HG03558 (cell line): ENCODE data around the gene PSMG3.

Experiments
- ATAC-seq: cut with Tn5 transposase; IDR thresholded peaks from one replicate; pipeline ENCODE4 v1.9.1; 2021; ENCODE audit warnings: moderate number of reproducible peaks; ENCODE audit not compliant: unreplicated experiment; ENCODE audit errors: extremely low read depth

Gene PSMG3

DNA sequence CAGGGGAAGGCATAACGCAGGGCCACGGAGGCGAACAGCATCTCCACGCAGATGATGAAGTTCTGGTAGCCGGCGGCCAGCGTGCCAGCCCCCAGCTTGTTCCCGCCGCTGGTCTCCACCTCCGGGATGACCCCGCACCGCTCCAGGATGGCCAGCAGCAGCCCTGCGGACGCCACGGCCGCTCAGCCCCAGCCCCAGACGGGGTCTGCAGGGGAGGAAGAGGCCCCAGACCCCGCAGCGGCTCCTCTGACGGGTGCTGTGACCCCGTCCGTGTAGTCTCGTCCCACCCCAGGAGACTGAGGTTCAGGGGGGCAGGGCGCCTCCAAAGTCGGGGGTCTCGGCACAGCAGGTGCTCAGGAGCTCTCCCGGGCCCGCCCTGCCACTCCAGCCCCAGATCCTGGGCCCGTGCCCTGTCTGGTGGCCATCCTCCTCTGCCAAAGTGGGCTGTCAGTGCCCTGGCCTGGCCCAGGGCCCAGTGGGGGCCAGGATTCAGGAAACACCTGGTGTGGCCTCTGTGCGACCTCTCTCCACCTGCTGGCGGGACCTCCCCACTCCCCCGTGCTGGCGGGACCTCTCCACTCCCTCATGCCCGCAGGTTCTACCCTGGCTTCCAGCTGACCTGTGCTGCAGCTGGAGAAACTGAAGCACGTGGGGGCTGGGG lies 21.9 kb downstream of the PSMG3 start:
- ATAC-seq = no peak

DNA sequence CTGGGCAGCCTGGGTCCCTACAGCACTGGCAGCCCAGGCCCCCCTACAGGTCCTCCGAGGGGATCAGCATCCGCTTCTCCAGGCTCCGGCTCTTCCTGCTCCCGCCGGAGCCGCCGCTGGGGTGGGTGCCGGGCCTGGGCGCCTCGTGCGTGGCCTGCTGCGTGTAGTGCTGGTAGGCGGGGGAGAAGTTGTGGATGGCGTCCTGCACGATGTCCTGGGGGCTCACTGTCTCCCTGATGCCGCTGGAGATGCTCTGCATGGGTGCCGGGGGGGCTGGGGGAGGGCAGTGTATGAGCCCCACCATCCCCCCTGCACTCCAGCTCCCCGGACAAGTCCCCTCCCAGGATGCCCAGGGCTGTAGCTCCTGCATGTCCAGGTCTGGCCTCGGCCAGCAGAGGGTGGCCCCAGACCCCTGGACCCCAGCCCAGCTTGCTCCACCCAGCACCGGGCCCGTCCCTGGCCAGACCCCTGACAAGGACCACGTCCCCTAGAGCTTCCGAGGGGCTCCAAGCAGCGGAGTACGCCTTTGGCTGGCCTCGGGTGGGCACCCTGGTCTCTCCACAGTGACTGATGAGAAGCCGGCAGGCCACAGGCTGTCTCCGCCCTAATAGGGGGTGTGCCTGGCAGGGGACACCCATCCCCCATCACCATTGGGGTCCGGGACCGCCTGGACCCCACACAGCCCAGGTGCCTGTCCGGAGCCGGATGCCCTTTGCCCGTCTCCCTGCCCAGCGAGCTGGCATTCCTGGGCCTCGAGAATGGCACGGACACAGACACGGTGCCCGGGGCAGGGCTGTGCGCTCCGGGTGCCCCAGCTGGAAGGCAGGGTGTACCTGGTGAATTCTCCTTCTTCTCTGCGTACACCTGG lies 22.7 kb downstream of the PSMG3 start:
- ATAC-seq = no peak

DNA sequence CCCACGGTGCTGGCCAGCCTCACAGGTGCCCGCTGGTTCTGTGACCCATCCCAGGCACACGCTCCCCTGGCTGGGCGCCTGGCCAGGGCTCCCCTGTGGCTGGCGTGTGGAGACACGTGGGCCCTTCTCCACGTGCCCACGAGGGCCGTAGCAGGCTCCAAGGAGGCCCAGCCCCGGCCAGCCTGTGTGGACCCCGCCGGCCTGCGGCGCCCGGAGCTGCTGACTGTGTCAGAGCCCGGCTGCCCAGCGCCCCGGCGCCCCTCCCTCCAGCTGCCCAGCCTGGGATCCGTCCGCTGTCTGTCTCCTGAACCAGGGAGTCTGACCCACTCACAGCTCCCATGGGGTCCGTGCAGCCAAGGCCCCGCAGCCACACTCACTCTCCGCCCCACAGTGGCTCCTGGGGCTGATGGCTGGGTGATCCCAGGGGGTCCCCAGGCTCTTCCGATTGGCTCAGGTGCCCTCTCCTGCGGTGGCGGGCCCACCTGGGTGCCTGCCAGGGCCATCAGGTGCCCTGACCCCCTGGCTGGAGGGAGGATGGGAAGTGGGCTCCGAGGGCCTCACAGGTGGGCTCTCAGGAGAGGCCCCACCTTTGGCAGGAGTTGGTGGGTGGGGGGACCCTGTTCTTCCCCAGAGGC lies 23.4 kb downstream of the PSMG3 start:
- ATAC-seq = no peak

DNA sequence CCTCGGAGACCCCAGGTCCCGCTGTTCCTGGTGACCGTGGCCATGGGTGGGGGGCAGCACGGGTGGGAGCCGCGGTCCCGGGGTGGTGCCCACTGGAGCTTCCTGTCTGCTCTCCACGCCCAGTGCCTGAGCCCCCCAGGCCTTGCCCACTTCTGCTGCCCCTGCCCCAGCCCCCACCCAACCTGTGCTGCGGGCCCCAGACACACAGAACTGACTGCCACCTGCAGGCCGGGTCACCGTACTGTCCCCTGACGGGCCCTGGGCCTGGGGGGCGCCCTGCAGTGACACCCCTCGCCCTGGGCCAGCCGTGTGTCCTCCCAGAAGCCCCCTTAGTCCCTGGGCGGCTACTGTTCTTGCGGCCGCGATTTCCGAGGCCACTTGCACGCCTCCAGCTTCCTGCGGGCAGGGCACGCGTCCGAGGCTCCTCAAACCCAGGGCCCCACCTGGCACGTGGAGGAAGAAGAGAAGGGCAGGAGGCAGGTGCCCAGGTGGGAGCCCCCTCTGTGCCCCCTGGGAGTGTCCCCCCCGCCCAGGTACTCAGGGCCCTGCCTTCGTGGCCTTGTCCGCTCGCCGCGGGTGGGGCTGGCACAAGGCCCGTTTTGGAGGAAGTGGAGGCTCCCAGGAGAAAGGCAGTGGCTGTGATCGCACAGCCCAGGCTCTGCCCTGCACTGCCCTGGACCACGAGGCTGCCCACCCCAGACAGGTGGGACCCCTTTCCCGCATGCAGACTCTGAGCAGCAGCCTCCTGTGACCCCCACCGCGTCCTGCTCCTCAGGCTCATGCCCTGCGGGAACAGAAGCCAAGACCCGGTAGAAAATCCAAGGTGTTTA lies 24.2 kb downstream of the PSMG3 start:
- no peak for ATAC-seq

DNA sequence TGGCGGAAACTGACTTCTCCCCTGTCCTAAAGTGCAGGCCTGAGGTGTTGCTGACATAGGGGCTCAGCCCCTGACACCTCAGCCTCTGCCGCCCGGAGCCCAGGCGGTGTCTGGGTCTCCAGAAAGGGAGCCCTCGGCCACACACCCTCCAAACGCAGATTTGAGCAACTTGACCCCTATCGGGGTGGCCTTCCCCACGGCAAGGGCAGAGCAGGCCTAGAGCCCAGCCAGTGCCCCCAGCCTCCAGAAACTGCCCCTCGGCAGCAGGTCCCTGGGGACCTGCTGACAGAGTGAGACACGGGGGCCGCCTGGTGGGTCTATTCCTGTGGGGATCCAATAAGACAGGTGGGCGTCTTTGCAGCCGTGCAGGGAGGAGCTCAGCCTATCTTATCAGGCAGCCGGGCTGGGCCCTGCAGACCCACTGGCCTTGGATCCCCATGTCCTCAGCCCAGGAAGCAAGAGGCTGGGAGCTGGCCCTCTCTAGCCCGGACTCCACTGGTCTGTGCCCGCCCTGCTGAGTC lies 24.9 kb downstream of the PSMG3 start:
- ATAC-seq = no peak

DNA sequence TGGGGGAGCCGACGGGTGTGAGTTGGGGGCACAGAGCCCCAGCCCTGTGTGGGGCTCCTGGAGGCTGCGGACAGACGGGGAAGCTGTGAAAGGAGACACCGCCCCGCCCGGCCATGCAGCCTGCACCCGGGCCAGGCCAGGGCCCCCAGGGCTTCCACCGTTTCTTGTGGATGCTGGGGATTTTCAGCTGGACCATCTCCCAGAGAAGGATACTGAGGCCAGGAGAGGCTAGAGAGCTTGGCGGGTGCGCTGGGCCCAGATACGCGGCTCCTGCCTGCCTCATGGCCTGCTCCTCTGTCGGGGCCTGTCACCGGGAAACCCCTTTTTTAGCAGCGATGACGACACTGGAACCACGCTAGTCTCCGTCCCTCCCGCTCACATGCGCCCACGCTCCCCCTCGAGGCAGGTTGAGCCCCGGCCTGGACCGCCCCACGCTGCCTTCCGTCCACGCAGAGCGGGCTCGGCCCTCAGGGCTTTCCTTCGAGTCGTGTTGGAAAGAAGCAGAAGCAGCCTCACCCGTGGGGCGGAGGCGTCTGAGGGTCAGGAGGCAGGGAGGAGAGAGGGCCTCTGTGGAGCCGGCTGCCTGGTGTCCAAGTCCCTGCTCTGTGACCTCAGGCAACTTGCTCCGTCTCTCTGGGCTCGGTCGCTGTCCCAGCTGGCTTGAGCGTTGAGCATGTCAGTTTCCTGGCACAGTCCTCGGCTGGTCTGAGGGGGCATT lies 25.5 kb downstream of the PSMG3 start:
- no peak for ATAC-seq

DNA sequence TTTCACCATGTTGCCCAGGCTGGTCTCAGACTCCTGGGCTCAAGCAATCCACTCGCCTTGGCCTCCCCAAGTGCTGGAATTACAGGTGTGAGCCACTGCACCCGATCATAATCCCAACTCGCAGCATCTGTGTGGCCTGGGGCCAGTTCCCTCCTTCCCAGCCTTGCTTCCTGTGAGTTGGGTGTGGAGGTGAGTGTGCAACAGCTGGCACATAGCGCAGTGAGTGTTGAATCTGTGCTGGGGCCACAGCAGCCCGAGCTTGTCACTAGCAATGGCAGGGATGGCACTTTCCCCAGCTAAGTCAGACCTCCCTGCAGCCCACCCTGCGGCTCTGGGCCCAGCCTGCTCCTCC lies 26.0 kb downstream of the PSMG3 start:
- no peak for ATAC-seq

DNA sequence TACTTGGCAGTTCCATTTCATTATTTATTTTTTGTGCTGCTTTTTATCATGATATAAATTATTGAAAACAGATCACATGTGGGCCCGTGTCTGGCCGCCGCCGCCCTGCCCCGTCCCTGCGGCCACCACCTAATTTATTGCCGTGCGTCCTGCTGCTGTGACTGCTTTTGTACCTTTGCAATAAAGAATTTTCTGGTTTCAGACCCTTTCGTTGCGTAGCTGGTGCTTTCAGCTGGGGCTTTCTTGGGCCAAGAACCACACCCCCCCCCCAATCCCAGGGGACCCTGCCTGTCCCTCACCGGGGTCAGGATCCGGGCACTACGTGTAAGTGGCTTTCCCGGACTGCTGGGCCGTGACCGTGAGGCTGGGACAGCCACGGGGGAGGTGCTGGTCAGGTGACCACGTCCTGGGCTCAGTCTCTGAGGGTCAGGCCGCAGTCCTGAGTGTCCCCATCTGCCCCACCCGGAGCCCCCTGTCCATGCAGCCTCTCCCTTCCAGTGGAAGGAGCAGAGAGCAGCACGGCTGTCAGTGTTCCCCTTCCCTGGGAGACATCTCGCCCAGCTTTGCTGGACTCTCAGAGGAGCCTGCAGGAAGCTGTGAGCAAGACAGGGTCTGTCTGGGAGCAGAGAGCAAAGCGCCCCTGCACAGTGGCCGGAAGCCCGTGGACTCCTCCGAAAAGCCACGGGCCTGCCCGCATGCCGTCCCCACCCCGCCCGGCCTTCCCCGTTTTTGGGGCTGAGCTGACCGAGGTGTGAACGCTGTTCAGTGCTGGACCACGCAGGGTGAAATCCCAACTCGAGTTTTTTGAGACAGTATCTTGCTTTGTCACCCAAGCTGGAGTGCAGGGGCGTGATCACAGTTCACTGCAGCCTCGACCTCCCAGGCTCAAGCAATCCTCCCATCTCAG lies 26.7 kb downstream of the PSMG3 start:
- ATAC-seq = no peak

DNA sequence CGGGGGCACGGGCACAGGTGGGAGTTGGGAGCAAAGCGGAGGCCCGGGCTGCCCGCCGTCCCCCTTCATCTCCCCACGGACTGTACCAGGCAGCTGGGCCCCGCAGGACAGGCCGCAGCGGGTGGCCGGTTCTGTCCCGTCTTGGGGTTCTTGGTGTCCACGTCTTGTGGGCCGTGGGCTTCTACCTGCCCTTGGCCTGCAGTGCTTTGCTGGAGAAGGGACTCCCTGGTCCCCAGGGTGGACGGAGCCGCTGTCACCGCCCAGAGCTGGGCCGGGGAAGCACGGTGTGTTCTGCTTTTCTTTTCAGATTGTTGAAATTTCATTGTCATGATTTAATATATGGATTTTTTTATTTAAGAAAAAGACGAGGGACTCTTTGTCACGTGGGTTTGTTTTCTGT lies 27.5 kb downstream of the PSMG3 start:
- ATAC-seq = no peak

DNA sequence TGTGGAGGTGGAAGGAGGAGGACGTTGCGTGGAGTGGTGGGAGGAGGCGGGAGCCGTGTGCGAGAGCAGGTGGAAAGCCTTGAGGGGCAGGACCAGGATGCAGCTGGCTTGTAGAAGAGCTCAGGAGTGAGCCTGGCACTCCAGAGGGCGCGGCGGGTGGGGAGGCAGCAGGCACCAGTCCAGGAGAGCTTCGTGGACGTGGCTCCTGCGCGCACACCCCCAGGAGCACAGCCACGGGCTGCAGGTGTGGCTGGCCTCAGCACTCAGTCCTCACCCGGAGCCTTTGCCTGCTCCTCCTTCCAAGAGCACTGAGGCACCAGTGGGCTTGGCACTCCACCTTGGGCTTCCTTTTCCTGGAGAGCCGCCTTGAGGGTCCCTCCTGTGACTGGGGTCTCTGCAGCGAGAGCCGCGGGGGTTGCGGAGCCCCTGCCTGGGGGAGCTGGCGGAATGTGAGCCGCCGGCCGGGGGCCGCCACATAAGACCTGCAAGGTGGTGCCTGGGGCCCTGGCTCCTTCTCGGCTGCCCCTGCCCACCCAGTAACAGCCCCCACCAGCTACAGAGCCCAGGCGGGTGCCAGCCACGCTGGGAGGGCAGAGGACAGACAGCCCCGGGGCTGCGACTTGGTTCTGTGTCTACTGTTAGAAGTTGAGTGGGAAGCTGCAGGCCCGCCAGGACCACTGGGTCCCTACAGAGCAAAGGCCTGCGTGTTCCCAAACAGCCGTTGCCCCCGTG lies 28.2 kb downstream of the PSMG3 start:
- no peak for ATAC-seq

- ATAC-seq = no peak
Observed at GRCh38 chr7:1540776-1541271, 29.0 kb downstream of the PSMG3 start.

DNA sequence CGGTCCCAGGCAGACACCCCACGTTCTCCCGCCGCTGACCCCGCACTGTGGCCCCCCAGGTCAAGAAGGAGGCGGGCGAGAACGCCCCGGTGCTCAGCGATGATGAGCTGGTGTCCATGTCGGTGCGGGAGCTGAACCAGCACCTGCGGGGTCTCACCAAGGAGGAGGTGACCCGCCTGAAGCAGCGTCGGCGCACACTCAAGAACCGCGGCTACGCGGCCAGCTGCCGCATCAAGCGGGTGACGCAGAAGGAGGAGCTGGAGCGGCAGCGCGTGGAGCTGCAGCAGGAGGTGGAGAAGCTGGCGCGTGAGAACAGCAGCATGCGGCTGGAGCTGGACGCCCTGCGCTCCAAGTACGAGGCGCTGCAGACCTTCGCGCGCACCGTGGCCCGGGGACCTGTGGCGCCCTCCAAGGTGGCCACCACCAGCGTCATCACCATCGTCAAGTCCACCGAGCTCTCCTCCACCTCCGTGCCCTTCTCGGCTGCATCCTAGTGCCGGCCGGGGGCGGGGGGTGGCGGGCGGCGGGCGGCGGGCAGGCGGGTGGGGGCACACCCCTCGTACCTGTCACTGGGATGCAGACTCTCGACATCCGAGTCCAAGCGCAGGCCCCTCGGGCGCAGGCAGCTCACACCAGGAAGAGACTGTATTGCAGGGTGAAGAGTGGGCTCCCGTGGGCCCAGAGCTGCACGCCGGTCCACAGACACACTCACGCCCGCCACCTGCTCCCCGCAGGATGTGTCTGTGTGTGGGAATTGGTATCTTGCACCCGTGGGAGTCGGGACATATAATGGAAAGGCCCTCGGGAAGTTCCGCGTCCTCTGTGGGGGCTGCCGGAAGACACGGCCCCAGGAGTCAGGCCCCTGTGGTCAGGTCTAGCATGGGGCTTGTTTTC lies 29.7 kb downstream of the PSMG3 start:
- ATAC-seq = no peak

GRCh38 chr7:1539181-1539881 lies 30.5 kb downstream of the PSMG3 start:
- ATAC-seq = no peak

DNA sequence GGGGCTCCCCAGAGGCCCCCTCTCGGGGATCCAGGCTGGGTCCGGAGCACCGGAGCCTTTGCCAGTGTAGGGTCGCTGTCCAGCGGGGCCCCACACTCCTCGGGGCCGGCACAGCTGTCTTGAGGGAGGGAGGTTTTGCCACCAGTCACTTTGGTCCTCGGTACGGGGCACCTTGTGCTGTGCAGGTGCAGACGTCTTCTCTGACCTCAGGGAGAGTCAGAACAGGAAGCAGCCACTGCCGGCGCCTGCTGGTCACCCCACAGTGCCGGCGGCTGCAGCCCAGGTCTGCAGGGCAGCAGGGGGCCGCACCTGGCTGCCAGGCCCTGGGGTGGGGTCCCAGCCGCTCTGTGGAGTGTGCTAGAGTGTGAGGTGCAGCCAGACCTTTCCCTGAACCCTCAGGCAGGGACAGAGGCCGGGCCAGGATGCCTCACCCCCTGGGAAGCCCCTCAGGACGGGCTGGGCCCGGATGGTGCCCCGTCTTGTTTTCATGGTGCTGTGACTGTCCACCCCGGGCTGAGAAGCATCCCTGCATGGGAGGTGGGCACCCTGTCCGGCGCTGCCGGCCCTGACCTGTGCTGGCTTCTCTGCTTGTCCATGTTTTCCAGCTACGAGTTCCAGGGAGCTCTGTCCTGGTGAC lies 31.2 kb downstream of the PSMG3 start:
- ATAC-seq = no peak

DNA sequence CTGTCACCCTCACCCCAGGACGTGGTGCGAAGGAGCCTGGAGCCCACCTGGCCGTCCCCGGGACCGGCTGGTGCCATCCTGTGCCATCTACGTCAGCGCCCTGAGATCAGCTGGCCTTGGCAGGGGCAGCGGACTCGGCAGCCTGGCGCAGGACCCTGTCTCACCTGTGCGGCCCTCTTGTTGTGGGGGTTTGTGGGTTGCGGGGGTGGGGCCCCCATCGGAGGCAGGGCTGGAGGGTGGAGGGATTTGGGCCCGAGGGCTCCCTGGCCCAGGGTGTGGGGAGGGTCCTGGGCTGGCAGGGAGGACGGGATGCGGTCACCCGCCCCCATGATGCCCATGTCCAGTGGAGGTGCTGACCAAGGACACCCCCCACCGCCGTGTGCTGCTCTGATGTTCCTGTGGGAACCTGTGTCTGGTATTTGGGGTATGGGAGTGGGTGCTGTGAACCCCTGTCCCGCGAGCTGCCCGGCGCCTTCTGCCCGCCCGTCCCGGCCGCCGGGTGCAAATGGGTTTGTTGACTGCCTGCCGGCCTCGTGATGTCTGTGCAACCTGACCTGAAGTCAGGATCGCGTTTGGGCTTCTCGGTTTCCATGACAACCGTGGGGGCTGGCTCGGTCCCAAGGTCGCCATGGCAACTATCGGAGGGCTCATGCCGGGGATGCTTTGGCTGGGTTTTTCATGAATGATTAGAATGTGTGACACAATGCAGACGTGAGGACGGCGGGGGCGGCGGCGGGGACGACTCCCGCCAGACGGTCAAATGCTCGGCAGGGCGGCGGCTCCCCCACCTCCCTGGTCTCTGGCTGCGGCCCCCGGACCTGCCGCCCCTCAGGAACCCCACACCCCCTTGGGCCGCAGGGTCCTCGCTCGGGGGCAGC lies 32.1 kb downstream of the PSMG3 start:
- no peak for ATAC-seq
